Measurements from ENCODE around the gene SMAD9.

The SMAD9 gene

GRCh38 chr13:36813225-36813624 lies 106.8 kb downstream of the SMAD9 start:
- DNase-seq (ENCODE audit: low spot score) = no peak
- H3K27ac ChIP-seq = no peak overlapping the region
- POLR2A ChIA-PET (ENCODE audit: low non-redundant PET) = no interaction called here
- no peak for TF ChIP-seq CTCF (conservative IDR thresholded peaks at IDR 0.05; ENCODE audit: low read depth)
- CTCF ChIA-PET = interaction anchor here (0.6 kb wide), 2 partner anchors 18 to 179 kb away, joined by 4 to 5 read pairs; no protein-coding TSS in a partner anchor

- DNase-seq (ENCODE audit: low spot score) = no peak
- ChIA-PET POLR2A (ENCODE audit: low non-redundant PET) (no interaction called here), CTCF (no interaction called here)
- no peak for TF ChIP-seq CTCF (conservative IDR thresholded peaks at IDR 0.05; ENCODE audit: low read depth)
- H3K27ac ChIP-seq = no peak overlapping the region
These were observed 112.4 kb downstream of the SMAD9 start for GRCh38 chr13:36807616-36808015.

GRCh38 chr13:36806102-36806501 lies 113.9 kb downstream of the SMAD9 start:
- TF ChIP-seq CTCF (conservative IDR thresholded peaks at IDR 0.05; ENCODE audit: low read depth) = no peak
- no peak for DNase-seq (ENCODE audit: low spot score)
- POLR2A ChIA-PET (ENCODE audit: low non-redundant PET) = no interaction called here
- no peak overlapping the region for H3K27ac ChIP-seq
- CTCF ChIA-PET = interaction anchor here (0.7 kb wide), 1 partner anchor 75 kb away, joined by 4 read pairs; no protein-coding TSS in a partner anchor

GRCh38 chr13:36804588-36804987 lies 115.5 kb downstream of the SMAD9 start:
- CTCF ChIA-PET = no interaction called here
- POLR2A ChIA-PET (ENCODE audit: low non-redundant PET) = no interaction called here

GRCh38 chr13:36801035-36801434 lies 119.0 kb downstream of the SMAD9 start:
- POLR2A ChIA-PET (ENCODE audit: low non-redundant PET) = no interaction called here

More at GRCh38 chr13:36804588-36804987, 115.5 kb downstream of the SMAD9 start:
- TF ChIP-seq CTCF (conservative IDR thresholded peaks at IDR 0.05; ENCODE audit: low read depth) = no peak
- no peak overlapping the region for H3K27ac ChIP-seq
- DNase-seq (ENCODE audit: low spot score) = no peak

GRCh38 chr13:36796052-36796451 lies 124.0 kb downstream of the SMAD9 start:
- POLR2A ChIA-PET (ENCODE audit: low non-redundant PET) = no interaction called here
- no peak for TF ChIP-seq CTCF (conservative IDR thresholded peaks at IDR 0.05; ENCODE audit: low read depth)

More at GRCh38 chr13:36801035-36801434, 119.0 kb downstream of the SMAD9 start:
- H3K27ac ChIP-seq = no peak overlapping the region
- TF ChIP-seq CTCF (conservative IDR thresholded peaks at IDR 0.05; ENCODE audit: low read depth) = no peak
- DNase-seq (ENCODE audit: low spot score) = no peak
- CTCF ChIA-PET = no interaction called here

GRCh38 chr13:36795463-36795862 lies 124.6 kb downstream of the SMAD9 start:
- CTCF ChIA-PET = interaction anchor here (0.6 kb wide), 1 partner anchor 18 kb away, joined by 5 read pairs; no protein-coding TSS in a partner anchor
- no peak overlapping the region for H3K27ac ChIP-seq
- TF ChIP-seq CTCF (conservative IDR thresholded peaks at IDR 0.05; ENCODE audit: low read depth) = no peak
- DNase-seq (ENCODE audit: low spot score) = no peak
- POLR2A ChIA-PET (ENCODE audit: low non-redundant PET) = no interaction called here

More at GRCh38 chr13:36796052-36796451, 124.0 kb downstream of the SMAD9 start:
- no peak overlapping the region for H3K27ac ChIP-seq
- CTCF ChIA-PET = no interaction called here
- no peak for DNase-seq (ENCODE audit: low spot score)

All from RWPE1 (cell line).